ENCODE measurements around the gene ABLIM1.

- TF ChIP-seq POLR2A (IDR thresholded peaks at IDR 0.05) (no peak), CTCF (IDR thresholded peaks at IDR 0.05) (no peak), POLR2AphosphoS5 (IDR thresholded peaks at IDR 0.05) (peak in 2 of 3 donors; percentile 76 to 82)
These were observed 158.4 kb downstream of the ABLIM1 start for GRCh38 chr10:114499630-114500190.
